ENCODE measurements around the gene ATG4A. TPM values are rescaled to one million over a fixed set of nuclear protein-coding genes. Genes with fewer than 3 reads are reported as not detected.
A peak's percentile ranks its signal among the peaks of the same experiment; 100 is the strongest.

The ATG4A gene
- 10 to 100 TPM; 18.3 to 22.1 (median 20.4) TPM for total RNA-seq

- Histone ChIP-seq H3K9me3 (no peaks in the 10 kb centered on the region), H3K36me3 (peaks cover 0 to 5% of the 10 kb centered on the region in 2 donors), H3K4me1 (peaks cover 3 to 13% of the 10 kb centered on the region in 2 donors), H3K27ac (peak within 1 kb of the TSS; percentile 82 to 89 (median 86)), H3K4me3 (peak within 1 kb of the TSS; percentile 60 to 77 (median 74)), H3K27me3 (peaks cover 0 to 3% (median 0%) of the 10 kb centered on the region in 3 donors)
- intact Hi-C loops (cut with DNase I; ENCODE audit: low total_unique reads): loop anchor here (5.0 to 10.0 kb wide), 2 partner anchors 434 to 977 kb away; partner anchors contain the start of gene RBM41
- ATAC-seq (peak; percentile 95 to 97), DNase-seq (peak; percentile 90 to 94)
- peak; percentile 61 to 80 for TF ChIP-seq POLR2A (IDR thresholded peaks at IDR 0.05)
- TF ChIP-seq, protein P1, sequence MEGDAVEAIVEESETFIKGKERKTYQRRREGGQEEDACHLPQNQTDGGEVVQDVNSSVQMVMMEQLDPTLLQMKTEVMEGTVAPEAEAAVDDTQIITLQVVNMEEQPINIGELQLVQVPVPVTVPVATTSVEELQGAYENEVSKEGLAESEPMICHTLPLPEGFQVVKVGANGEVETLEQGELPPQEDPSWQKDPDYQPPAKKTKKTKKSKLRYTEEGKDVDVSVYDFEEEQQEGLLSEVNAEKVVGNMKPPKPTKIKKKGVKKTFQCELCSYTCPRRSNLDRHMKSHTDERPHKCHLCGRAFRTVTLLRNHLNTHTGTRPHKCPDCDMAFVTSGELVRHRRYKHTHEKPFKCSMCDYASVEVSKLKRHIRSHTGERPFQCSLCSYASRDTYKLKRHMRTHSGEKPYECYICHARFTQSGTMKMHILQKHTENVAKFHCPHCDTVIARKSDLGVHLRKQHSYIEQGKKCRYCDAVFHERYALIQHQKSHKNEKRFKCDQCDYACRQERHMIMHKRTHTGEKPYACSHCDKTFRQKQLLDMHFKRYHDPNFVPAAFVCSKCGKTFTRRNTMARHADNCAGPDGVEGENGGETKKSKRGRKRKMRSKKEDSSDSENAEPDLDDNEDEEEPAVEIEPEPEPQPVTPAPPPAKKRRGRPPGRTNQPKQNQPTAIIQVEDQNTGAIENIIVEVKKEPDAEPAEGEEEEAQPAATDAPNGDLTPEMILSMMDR (IDR thresholded peaks at IDR 0.05 in 4 of 5, conservative IDR thresholded peaks at IDR 0.05 in 1 of 5): no peak
- in situ Hi-C loops (cut with MboI; ENCODE audit: low sequenced_read_pairs in 4 of 4): loop anchor here in 1 of 4 donors (25.0 kb wide), 1 partner anchor 454 kb away; the partner anchor contains the start of gene PRPS1
Measured at GRCh38 chrX:108091264-108091877, at the start of gene ATG4A, which contains the start of gene PSMD10. TSS of gene ATG4A (plus strand) at chrX:108091778. CDS start at chrX:108091827, 49 bp downstream. TSS of gene PSMD10 (minus strand) at chrX:108091542. CDS start at chrX:108091520, 22 bp downstream.

DNA sequence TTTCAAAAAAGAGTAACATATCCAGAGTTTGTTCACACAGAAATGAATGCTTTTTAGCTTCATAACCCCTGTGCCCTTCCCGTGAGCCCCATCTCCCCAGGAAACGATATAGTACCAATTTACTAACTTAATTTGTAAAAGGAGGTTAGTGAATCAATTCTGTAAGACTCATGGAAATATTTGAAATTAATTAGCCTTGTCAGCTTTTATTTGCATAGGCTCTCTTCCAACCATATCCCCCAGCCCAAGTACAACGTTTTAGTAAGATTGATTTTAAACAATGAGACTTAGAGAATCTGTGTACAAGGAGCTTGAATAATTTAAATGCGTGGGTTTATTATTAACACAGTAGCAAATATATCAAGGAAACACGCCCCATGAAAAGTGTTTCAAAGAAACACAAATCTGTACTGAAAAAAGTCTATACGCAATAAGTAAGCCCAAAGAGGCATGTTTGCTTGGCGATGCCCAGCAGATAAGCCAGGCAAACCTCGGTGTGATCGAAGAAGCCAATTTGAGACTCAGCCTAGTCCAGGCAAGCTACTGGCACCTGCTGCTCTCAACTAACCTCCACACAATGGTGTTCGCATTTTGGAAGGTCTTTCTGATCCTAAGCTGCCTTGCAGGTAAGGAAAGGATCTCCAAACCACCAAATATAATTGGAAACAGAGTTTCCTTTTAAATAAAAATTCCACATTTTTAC is 46.9 kb upstream of the ATG4A start, which contains the start of gene VSIG1:
VSIG1 (plus strand) TSS at position 512 of the 703 bp plus-strand sequence; CDS start at position 578, 66 bp downstream.
- in situ Hi-C loops (cut with MboI; ENCODE audit: low sequenced_read_pairs in 4 of 4) (no loop called here), intact Hi-C loops (cut with DNase I; ENCODE audit: low total_unique reads) (no loop called here)
- no peak within 1 kb of the TSS for H3K4me3 ChIP-seq
- TF ChIP-seq, protein P1 (IDR thresholded peaks at IDR 0.05 in 4 of 5, conservative IDR thresholded peaks at IDR 0.05 in 1 of 5): no peak
- no peak for TF ChIP-seq POLR2A (IDR thresholded peaks at IDR 0.05)
- no peak for DNase-seq
- no peaks in the 10 kb centered on the region for H3K4me1 ChIP-seq
- no peaks in the 10 kb centered on the region for H3K36me3 ChIP-seq
- no peaks in the 10 kb centered on the region for H3K27me3 ChIP-seq
- no peaks in the 10 kb centered on the region for H3K9me3 ChIP-seq
- ATAC-seq: no peak
- no peak within 1 kb of the TSS for H3K27ac ChIP-seq

DNA sequence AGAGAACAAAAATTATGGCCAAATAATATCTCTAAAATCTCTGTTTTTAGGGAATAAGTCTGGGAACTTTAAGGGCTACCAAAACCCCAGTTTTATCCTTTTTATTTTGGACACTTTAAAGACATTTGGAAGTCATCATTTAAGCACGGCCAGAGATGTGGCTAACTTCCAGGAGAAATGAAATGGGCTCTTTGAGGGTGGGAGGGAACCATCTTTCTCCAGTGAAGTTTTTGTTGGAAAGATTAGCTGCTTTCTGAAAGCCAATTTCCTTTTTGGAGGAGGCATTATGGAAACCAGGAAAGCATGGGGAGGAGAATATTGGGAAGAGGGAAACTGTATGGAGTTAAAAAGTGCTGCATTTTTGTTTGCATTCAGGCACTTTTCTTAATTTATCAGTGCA is 41.9 kb upstream of the ATG4A start:
- Histone ChIP-seq H3K27me3 (peaks cover 0 to 5% (median 0%) of the 10 kb centered on the region in 3 donors), H3K4me1 (no peaks in the 10 kb centered on the region), H3K27ac (no peak overlapping the region), H3K4me3 (no peak overlapping the region), H3K36me3 (no peaks in the 10 kb centered on the region), H3K9me3 (no peaks in the 10 kb centered on the region)
- in situ Hi-C loops (cut with MboI; ENCODE audit: low sequenced_read_pairs in 4 of 4) (no loop called here), intact Hi-C loops (cut with DNase I; ENCODE audit: low total_unique reads) (no loop called here)
- ATAC-seq (no peak), DNase-seq (no peak)
- TF ChIP-seq, protein P1 (IDR thresholded peaks at IDR 0.05 in 4 of 5, conservative IDR thresholded peaks at IDR 0.05 in 1 of 5): no peak

DNA sequence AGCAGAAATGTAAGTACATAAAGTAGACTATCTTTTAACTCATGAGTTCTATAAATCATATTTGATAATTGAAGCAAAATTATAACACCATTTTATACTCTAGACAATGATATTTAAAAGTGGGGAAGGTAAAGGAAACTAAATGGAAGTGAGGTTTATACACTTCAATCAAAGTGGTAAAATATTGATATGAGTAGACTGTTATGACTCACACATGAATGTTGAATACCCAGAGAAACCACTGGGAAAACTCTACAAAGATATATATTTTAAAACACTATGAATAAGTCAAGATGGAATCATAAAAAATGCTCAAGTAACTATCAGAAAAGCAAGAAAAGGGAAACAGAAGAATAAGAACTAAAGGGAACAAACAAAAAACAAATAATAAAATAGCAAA is 38.4 kb upstream of the ATG4A start:
- no peaks in the 10 kb centered on the region for H3K9me3 ChIP-seq
- no peaks in the 10 kb centered on the region for H3K4me1 ChIP-seq
- no peak overlapping the region for H3K27ac ChIP-seq
- in situ Hi-C loops (cut with MboI; ENCODE audit: low sequenced_read_pairs in 4 of 4) (no loop called here), intact Hi-C loops (cut with DNase I; ENCODE audit: low total_unique reads) (no loop called here)
- ATAC-seq: no peak
- DNase-seq: no peak
- no peak overlapping the region for H3K4me3 ChIP-seq
- TF ChIP-seq, protein P1 (IDR thresholded peaks at IDR 0.05 in 4 of 5, conservative IDR thresholded peaks at IDR 0.05 in 1 of 5): no peak
- TF ChIP-seq POLR2A (IDR thresholded peaks at IDR 0.05): no peak
- H3K36me3 ChIP-seq: no peaks in the 10 kb centered on the region
- peaks cover 0 to 5% (median 0%) of the 10 kb centered on the region in 3 donors for H3K27me3 ChIP-seq
